Activated CD8-positive, alpha-beta memory T cell treated with anti-CD3 and anti-CD28 coated beads, Interleukin-2, amount 50 U/mL, for 1 hour (primary cell): ENCODE results near the gene CYYR1.

ENCODE experiments used
- DNase-seq: peaks from one replicate; pipeline ENCODE4 v3.0.0-alpha.2; 2020; ENCODE audit errors: extremely low read depth

Gene CYYR1

DNA sequence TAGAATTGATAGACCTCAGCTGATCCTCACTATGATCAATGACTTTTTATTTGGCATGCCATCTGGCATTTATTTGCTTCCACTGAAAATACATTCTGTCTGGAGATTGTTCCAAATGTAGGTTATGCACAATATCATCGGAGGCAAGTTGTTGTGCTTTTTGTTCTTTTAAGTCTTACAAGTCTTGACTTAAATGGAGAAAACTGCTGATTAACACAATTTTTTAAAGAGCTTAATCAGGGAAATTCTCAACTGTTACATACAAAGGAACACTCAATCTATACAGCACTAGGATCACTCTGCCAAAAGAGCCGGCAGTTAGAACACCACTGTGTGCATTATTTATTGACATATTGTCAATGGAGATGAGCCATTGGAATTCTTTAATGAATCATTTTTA, 19.2 kb downstream of the CYYR1 start:
- no peak for DNase-seq

DNA sequence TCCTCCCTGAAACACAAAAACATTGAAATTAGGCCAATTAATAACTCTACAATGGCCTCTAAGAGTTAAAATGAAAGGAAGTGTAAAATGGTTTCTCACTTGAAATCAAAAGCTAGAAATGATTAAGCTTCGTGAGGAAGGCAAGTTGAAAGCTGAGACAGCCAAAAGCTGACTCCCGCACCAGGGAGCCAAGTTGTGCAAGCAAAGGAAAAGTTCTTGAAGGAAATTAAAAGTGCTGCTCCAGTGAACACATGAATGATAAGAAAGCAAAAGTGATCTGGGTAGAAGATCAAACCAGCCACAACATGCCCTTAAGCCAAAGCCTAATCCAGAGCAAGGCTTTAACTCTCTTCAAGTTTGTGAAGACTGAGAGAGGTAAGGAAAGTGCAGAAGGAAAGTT, 22.8 kb downstream of the CYYR1 start:
- no peak for DNase-seq

DNA sequence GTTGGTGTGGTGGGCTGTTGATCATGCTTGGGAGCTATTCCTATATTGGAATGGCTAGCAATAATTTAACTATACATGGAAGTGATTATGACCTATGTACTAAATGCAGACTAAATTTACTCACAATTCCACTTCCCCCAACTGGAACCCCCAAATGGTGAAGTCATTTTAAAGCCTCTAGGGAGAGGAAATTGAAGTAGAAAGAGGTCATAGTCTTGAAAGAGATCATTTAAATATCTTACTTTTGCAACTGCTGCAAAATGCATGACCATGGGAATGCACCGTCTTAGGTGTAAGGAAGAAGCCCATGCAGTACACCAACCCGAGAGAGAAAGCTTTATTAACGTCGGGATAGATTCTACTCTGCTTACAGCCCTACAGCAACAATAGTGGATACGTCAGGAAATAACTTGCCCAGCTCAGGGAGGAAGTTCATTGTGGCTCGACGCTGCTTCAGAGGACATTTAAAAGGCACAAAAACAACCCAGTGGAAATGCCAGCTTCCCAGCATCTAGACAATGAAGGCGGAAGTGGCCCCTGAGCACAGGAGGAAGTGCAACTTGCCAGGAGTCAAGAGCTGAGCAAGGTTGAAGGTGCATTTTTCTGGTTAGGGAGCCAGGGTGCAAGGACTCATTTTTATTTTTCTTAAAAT, 26.5 kb downstream of the CYYR1 start:
- DNase-seq: no peak

DNA sequence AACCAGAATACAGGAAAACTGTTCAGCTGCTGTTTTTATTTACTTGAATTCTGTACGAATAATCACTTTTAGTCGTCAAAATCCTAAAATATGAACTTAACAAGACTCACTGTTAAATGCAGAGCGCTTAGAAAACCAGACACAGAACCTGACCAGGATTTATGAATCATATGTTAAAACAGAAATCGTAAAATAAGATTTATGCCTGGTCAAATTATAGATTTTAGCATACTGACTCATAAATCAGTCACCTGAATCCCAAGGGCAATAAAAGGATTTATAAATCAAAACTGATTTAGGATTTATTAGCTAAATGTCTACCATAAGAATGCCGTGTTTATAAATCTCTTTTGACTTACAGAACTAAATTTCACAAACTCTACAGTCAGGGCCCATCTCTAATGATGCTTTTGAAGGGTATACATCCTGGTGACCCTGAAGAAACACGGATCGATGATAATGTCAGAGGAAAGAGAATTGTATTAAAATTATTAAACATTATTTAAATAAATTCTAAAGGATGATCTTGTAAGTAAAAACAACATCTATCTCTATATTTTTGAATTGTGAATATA, 28.8 kb downstream of the CYYR1 start:
- no peak for DNase-seq

DNA sequence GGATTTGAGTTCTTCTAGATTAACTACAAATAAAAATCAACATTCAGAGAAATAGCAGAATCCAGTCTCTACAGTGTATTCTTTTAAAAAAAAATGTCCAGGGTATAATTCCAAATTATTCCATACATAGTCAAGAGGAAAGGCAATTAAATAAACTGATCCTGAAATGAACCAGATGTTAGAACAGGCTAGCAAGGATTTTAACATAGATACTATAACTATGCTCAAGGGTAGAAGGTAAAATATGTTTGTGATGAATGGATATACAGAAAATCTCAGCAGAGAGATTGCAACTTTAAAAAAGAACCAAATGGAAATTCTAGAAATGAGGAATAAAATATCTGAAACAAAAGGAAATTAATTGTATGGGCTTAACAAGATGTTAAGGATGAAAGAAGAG, 32.4 kb downstream of the CYYR1 start:
- DNase-seq: no peak

DNA sequence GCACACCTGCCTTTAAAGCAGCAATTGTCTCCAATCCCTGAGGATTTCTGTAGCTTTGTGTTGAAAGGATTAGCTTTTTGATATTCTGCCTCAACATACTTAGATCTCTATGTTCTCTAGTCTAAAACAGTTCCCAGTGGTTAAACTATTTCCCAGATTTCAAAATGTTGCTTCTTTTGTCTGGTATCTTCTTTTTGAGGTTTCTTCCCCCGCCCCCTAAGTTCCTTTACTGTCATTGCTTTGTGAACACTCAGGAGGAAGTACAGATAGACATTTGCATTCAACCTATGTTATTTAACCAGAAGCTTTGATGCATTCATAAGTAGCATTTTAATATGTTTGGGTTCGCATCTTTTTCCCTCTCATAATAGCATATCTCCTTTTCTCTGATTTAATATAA, 33.5 kb downstream of the CYYR1 start:
- DNase-seq: no peak

DNA sequence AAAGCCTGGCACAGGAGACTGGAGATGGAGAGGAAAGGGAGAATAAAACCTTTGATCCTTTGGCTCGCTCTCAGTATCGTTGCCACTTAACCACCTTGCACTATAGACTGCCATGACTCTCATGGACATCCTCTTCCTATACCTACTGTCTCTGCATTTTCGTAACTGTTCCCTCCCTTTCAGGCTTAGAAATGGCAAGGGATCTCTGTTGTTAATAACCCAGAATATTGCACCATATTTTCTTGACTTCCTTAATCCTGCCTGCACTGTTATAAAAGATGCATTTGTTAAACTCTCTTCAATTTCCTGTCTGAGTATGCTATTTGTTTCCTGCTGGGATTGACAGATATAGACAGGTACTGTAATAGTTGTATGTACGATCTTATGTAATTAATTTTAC, 38.6 kb downstream of the CYYR1 start:
- no peak for DNase-seq

DNA sequence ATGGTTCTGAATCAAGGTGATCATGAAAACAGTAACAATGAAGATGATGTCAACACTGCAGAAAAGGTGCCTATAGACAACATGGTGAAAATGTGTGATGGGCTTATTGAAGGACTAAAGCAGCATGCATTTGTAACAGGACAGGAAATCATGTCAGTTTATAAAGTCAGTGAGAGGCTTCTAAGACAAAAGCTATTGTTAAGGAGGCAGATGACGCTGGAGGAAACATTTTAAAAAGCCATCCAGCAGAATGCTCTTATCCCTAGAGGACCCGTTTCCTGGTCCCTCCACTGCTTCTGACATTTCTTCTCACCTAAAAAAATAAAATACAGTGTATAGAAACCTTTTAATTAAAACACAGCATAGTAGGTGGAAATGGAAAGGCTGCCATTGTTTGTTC, 40.9 kb downstream of the CYYR1 start:
- DNase-seq: no peak

DNA sequence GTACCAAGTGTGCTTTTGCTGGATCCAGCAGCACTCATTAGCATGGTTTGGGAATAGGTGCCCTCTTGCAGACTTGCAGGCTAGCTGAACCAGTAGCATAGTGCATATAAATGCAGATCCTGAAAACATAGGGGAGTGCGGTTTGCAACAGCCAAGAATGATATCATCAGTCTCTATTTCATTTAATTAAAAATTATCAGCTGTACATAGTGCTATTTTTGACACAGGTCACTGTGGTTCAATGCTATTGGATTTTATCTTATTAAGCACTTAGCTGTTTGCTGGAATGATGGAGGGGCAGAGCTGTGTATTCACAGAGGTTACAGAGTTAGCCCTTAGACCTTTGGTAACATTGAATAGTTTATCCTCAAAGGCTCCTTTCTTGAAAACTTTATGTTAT, 43.6 kb downstream of the CYYR1 start:
- DNase-seq: no peak

DNA sequence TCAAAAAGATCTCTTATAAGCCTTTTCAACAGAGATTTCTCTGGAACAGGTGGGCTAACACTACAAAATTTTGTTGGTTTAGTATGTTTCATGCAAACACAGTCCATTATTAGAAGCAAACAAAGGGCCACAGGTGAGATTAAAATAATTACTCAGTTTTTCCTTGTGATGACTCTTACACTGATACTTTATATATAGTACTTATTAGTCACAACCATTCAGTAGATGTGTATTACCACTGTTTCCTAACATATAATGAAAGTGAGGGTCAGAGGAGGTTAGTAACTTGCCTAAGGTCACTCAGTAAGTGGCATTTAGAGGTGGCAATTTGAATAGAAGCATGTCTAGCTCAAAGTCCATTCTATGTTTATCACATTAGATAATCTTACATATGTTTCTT, 44.2 kb downstream of the CYYR1 start:
- no peak for DNase-seq

DNA sequence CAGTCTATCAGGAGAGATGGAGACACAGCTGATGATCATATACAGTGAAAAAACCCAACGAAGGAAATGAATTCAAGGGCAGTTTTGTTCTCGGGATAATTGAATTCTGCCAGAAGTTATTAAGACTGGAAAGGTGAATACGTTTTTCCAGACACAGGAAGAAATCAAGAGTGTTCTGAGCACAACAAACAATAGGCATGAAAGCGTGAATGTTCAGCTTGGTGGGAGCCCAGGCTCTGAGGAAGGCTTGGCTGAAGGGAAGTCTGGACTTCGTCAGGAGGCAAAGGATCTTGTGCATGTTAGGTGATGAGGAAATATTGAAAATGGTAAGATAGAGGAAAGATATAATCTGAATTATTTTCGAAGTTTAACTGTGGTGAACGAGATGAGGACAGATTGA, 50.4 kb downstream of the CYYR1 start:
- DNase-seq: no peak

DNA sequence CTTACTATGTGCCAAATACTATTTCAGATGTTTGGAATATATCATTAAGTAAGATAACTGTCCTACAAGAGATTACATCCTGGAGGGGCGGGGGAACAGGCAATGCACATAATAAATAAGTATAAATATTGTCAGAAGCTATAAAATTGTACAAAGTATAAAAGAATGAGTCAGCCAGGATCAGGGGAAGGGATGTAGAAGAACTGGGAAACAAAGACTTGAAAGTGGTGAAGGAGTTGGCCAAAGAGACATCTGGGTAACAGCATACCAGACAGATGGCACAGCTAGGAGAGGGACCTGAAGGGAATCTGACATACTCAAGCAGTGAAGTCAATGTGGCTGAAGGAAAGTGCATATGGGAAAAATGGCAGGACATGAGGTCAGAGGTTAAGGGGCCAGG, 53.9 kb downstream of the CYYR1 start:
- DNase-seq: no peak

DNA sequence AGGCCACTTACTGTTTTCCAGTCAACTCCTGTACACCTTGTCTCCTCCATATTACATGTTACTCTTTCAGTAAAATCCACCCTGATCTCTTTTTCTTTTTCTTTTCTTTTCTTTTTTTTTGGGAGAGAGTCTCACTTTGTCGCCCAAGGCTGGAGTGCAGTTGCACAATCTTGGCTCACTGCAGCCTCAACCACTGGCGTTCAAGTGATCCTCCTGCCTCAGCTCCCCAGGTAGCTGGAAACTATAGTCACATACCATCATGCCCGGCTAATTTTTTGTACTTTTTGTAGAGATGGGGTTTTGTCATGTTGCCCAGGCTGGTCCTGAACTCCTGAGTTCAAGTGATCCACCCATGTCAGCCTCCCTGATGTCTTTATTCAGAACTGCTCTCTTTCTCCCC, 57.8 kb downstream of the CYYR1 start:
- DNase-seq: no peak

DNA sequence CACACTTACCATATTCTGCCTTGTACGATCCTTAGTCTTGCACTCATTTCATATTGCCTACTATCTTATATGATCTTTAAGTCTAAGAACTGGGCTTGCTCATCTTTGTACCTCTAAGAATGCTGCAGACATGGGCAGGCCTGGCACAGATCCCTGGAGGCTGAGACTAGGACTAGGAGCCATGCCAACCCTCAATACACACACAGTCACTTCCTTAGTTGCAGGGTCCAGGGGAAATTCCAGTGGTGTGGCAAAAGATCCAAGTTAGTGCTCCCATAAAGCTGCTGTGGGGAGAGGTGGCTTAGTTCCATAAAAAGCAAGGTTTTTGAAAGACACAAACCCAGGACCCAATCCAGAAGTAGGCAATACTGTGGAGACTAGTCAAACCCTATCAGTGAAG, 59.9 kb downstream of the CYYR1 start:
- DNase-seq: no peak

DNA sequence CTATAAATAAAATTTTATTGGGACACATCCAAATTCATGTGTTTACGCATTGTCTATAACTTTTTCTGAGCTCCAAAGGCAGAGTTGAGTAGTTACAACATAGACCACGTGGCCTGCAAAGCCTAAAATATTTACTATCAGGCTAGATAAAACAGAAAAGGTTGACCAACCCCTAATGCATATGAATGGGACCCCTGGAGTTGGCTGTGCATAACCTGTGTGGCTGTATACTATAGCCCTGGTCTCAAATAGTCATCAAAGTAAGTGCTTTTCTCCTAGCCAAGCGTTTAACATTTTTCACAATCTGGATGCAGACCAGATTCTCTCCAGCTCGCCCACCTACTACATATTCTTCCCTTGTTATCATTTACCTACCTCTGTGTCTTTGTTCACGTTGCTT, 60.4 kb downstream of the CYYR1 start:
- DNase-seq: no peak

DNA sequence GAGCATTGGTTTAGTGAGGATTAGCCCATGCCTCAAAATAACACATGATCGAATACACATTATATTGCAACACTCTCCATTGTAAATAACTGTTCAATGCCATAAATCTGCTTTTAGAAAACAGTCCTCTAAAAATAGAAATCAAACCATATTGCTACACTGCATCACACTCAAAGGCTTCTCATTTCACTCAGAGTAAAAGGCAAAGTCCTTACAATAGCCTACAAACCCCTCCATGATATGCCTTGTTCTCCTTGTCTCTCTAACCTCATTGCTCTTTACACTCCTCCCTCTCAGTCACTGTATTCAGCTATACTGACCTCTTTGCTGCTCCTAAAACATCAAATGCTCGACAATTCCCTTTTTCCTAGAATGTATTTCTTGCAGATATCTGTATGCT, 64.2 kb downstream of the CYYR1 start:
- DNase-seq: no peak

DNA sequence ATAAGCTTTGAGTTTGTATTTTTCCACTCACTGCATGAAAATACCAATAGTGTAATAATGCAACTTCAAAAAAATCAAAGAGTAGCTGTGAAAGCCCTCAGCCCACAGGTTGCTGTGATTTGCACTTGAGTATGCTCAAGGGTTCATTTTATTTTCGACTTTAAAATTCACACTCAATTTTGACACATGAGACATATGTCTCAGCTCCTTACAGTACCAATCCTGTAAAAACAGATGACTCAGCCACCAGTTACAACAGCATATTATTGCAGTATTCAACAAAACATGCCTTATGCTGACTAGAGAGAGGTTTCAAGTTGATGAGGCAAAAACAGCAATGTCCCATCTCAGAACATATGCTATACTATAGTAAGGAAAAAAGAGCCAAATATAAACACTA, 66.1 kb downstream of the CYYR1 start:
- DNase-seq: no peak

DNA sequence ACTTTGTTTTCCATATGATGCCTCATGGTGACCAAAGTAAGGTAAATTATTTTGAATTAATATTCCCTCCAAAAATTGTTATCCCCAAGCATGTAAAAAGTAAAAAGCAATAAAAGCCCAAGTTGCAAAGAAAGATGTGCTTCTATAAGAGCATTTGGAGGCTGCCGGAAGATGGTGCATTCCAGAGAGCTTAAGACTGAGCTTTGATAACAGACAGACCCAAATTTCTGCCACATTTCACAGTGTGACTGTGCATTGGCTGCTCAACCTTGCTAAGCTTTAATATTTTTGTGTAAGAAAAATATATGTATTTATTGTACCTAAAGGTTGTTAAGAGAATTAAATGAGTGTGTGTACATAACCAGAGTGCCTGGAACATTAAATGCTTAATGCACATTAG, 67.9 kb downstream of the CYYR1 start:
- DNase-seq: no peak

DNA sequence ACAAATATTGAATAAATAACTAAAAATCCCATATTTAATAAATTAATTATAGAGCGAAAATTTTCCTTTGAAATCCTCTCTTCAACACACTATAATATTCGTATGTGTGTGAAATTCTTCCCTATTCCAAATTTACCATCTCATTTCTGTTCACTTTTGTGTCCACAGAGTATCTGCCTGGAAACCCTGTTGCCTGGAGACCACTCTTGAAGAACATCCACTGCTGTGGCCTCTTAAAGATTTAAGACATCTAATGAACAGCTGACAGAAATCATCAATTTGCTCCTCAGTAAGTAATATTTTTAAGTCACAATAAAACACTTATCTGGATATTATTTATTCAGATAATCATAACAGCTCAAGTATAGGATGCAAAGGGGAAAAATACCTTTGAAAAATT, 69.7 kb downstream of the CYYR1 start:
- DNase-seq: no peak

DNA sequence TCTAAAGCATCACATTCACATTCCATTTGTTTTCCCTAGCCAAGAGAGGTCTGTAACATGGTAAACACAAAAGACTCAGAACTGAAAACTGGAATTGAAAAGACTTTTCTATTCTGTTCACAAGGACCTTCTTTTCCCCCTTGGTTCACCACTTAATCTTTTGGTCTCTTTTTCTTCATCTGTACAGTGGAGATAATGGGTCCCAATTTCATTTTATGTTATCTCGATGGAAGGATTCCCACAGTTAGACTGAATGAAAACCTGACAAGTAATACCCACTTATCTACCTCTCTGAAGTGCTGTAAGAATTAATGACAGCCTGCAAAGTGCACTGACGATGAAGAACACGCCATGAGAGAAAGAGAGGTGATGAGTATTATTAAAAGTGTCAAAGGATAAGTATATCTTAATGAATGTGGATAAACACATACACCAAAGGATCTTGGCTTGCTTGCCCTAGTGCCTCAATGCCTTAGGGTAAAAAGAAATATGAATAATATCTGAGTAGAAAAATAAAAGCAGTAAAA, 71.5 kb downstream of the CYYR1 start:
- DNase-seq: no peak

DNA sequence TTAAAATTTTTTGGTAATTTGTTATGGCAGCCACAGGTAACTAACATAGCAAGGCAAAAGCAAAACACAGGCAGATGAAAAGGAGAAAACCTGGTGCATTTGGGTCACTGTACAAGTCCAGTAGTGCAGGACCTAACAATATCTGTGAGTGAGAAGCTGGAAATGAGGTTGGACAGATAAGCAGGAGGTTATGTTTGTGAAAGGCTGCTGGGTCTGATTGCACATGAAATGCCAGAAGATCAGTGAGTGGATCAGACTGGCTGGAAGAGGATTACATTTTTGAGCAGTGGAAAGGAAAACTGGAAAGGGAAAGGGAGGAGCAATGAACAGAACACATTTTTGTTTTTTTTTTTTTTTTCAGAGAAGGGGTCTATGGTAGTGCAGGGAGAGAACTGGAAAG, 73.6 kb downstream of the CYYR1 start:
- DNase-seq: no peak

DNA sequence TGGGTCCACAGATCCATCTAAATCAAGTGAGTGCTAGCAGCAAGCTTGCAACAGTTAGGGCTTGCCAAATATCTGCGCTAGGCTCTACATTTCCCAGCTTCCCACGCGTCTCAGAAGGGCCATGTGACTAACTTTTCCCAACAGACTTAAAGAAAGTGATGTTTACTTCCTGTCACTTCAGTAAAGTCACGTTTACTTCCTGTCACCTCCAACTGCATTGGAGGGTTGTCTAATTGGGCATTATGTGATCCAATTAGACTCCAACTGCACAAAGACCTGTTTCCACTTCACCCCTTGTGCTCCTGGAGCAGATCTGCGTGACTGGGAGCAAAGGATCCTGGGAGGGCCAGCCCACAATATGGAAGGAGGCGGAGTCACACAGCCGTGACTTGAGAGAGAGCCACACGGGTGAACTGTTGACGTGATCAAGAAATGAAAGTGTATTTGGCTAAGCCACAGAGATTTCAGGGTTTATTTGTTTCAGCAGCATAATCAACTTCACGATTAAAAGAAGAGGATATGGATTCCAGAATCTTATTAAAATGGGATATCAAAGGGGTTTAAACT, 77.7 kb downstream of the CYYR1 start:
- DNase-seq: no peak

DNA sequence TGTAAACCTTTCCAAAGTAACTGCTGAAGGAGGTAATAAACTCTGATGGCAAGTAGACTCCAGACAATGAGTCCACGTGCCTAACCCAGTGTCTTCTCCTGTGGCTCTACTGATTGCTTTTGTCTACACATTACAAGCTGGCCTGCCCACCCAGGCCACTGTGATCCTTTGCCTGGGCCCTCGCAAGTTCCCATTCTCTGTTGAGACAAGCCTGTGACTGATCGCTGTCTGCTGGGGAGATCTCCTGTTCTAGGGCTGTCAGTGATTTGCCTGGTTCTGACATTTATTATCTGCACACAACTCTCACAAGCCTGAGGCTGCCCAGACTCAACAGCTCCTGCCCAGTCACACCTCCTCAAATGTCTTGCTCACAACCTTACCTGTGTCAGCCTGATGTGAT, 81.4 kb downstream of the CYYR1 start:
- DNase-seq: no peak

DNA sequence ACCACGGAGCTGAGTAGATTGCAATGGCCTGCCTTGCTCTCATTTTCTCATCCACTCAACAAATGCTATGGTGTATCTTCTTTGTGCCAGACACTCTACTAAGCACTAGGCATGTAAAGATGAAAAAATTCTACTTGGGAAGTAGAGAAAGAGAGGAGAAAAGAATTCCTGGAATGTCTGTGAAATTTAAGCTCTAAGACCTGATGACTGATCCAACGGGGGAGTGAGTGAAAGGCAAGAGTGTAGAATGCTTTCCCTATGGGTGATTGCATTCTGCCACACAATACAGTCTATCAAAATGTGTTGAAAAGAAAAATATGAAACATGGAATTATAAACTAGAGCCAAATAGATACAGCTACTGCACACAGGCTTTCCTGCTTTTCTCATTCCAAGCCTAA, 82.3 kb downstream of the CYYR1 start:
- DNase-seq: no peak
